Measurements from ENCODE around the gene PCSK6.

The PCSK6 gene

DNA sequence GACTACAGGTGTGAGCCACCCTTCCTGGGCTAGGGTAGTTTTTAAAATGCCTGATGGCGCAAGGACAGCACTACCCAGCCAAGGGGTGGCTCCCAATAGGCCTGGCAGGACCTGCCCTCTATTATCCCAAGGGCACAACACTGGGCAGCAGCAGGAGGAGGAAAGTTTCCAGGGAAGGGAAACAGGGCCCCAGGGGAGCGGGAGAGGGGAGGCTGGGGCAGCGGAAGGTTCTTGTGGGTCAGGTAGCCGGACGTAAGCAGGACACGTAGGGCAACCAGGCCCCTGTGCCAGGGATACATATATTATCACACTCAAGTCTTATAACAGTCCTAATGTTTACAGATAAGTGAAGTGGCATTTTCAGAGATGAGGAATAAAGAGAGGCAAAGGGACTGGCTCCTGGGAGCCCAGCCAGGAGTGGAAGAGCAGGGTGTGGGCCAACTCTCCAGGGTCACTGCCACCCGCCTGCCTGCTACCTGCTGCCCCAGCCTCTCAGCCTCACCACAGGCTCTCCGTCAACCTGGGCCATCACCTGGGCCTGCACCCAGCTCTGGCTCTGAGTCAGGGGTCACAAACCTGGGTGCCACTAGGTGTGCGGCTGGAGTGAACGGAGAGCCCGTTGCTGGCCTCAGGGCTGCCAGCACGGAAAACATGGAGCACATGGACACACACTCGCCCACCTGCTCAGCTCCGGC lies 121.3 kb downstream of the PCSK6 start:
- peaks cover 25% of the 10 kb centered on the region for H3K27me3 Mint-ChIP-seq (ENCODE audit: low read depth)
- no peak overlapping the region for H3K4me3 Mint-ChIP-seq
- peaks cover 11% of the 10 kb centered on the region for H3K9me3 Mint-ChIP-seq
- H3K4me1 Mint-ChIP-seq, result peaks cover 11% of the 10 kb centered on the region
- TF ChIP-seq, protein P1, sequence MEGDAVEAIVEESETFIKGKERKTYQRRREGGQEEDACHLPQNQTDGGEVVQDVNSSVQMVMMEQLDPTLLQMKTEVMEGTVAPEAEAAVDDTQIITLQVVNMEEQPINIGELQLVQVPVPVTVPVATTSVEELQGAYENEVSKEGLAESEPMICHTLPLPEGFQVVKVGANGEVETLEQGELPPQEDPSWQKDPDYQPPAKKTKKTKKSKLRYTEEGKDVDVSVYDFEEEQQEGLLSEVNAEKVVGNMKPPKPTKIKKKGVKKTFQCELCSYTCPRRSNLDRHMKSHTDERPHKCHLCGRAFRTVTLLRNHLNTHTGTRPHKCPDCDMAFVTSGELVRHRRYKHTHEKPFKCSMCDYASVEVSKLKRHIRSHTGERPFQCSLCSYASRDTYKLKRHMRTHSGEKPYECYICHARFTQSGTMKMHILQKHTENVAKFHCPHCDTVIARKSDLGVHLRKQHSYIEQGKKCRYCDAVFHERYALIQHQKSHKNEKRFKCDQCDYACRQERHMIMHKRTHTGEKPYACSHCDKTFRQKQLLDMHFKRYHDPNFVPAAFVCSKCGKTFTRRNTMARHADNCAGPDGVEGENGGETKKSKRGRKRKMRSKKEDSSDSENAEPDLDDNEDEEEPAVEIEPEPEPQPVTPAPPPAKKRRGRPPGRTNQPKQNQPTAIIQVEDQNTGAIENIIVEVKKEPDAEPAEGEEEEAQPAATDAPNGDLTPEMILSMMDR (IDR thresholded peaks at IDR 0.05; ENCODE audit: unreplicated experiment in 3 of 3), result no peak
- H3K27ac Mint-ChIP-seq, result no peak overlapping the region
- H3K36me3 Mint-ChIP-seq (ENCODE audit: low read depth), result peaks cover 4% of the 10 kb centered on the region

DNA sequence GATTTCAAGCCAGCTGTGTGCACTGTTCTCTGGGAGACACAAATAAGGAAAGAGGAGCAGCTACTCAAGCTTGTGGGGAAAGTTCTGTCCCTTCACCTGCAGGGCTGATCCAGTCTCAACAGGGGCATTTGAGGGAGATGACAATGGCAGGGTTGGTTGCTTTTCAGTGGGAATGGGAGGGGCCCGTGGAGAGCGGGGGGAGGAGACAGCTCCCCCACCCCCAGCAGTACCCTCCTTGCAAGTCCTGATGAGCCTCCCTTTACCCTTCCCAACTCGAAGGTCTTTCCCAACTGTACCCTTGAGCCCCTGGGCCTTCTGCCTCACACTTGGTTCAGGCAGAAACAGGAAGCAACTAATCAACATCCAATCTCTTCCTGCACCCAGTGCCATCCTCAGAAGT lies 122.7 kb downstream of the PCSK6 start:
- peaks cover 15% of the 10 kb centered on the region for H3K27me3 Mint-ChIP-seq (ENCODE audit: low read depth)
- peaks cover 4% of the 10 kb centered on the region for H3K36me3 Mint-ChIP-seq (ENCODE audit: low read depth)
- peaks cover 14% of the 10 kb centered on the region for H3K9me3 Mint-ChIP-seq
- peaks cover under 1% of the 10 kb centered on the region for H3K4me1 Mint-ChIP-seq
- no peak overlapping the region for H3K27ac Mint-ChIP-seq
- TF ChIP-seq, protein P1 (IDR thresholded peaks at IDR 0.05; ENCODE audit: unreplicated experiment in 3 of 3), result no peak
- H3K4me3 Mint-ChIP-seq, result no peak overlapping the region

DNA sequence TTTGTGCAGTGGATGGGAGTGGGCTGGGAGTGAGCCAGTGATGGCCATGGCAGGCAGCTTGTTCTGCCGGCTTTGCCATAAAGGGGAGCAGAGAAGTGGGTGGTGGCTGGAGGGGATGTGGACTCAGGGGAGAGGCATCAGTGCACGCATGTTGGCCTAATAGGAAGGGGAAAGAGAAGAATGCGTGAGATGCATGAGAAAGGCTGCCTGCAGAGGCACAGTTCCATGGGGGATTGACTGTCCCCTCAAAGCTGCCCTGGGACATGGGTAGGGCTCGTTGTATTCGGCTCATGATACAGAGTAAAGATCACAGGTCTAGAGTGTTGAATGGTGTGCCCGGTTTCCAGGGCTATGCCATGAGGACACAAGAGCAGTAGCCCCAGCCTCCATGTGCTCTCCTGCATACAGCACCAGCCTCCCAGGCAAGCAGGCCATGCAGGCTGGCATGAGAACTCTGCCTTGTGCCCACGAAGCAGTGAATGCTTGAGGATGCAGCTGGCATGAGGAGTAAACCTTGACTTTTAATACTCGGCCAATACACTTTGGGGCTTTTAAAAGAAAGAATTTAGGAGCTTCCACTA lies 126.4 kb downstream of the PCSK6 start:
- Mint-ChIP-seq H3K4me1 (peaks cover 15% of the 10 kb centered on the region), H3K27me3 (ENCODE audit: low read depth) (peaks cover 10% of the 10 kb centered on the region), H3K4me3 (no peak overlapping the region), H3K36me3 (ENCODE audit: low read depth) (peaks cover 4% of the 10 kb centered on the region), H3K27ac (no peak overlapping the region), H3K9me3 (peaks cover 14% of the 10 kb centered on the region)
- TF ChIP-seq, protein P1 (IDR thresholded peaks at IDR 0.05; ENCODE audit: unreplicated experiment in 3 of 3), result no peak

DNA sequence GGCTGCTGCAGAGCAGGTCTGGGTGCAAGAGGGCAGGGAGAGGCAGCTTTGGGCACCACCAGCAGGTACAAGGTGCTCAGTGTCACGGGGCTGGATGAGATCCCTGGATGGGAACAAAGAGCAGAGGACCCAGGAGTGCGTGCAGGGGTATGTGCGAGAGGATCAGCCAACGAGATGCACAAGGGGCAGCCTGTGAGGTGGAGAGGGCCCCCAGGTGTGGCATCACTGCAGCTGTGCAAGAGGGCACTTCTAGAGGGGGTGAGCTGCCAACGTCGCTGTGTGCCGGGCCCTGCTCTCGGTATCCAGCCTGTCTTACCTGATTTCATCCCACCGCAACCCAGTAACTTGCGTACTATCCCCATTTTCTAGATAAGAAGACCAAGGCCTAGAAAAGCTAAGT lies 127.1 kb downstream of the PCSK6 start:
- Mint-ChIP-seq H3K4me3 (no peak overlapping the region), H3K36me3 (ENCODE audit: low read depth) (peaks cover 4% of the 10 kb centered on the region), H3K4me1 (peaks cover 15% of the 10 kb centered on the region), H3K9me3 (peaks cover 14% of the 10 kb centered on the region), H3K27me3 (ENCODE audit: low read depth) (peaks cover 10% of the 10 kb centered on the region), H3K27ac (no peak overlapping the region)
- TF ChIP-seq, protein P1 (IDR thresholded peaks at IDR 0.05; ENCODE audit: unreplicated experiment in 3 of 3), result no peak

DNA sequence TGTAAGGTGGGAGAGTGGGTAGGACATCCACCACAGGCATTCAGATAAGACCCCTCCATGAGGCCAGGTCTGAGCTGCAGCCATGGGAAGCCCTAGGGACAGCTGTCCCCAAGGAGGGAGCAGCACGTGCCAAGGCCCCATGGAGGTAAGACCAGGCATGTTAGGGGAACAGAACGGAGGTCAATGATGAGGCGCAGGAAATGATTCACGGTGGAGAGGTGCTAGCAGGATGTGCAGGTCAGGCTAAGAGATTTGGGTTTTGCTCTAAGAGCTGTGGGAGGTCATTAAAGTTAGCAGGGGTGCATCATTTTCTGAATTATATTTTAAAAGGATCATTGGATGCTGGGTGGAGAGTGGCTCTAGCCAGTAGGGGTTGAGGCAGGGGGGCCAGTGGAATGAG lies 128.1 kb downstream of the PCSK6 start:
- H3K4me1 Mint-ChIP-seq, result peaks cover 15% of the 10 kb centered on the region
- TF ChIP-seq, protein P1 (IDR thresholded peaks at IDR 0.05; ENCODE audit: unreplicated experiment in 3 of 3), result no peak
- no peak overlapping the region for H3K4me3 Mint-ChIP-seq
- H3K36me3 Mint-ChIP-seq (ENCODE audit: low read depth), result peaks cover 4% of the 10 kb centered on the region
- no peak overlapping the region for H3K27ac Mint-ChIP-seq
- H3K27me3 Mint-ChIP-seq (ENCODE audit: low read depth), result peaks cover 10% of the 10 kb centered on the region
- peaks cover 14% of the 10 kb centered on the region for H3K9me3 Mint-ChIP-seq

Measured in nephron (organoid).